ENCODE results near the gene KCTD11.

The KCTD11 gene

GRCh38 chr17:7351665-7352502 is at the start of gene KCTD11:
Gene KCTD11, plus strand, starts transcription at chr17:7352162.
- DNase-seq (ENCODE audit: low read depth in 1 of 2, low spot score in 1 of 2): peak; percentile 51 to 56

GRCh38 chr17:7304179-7304578 is 47.8 kb upstream of the KCTD11 start:
- no peak for DNase-seq (ENCODE audit: low read depth in 1 of 2, low spot score in 1 of 2)

GRCh38 chr17:7306911-7307685 is 44.9 kb upstream of the KCTD11 start, which contains the start of gene EIF5A:
Gene EIF5A, plus strand, starts transcription at chr17:7307628. Its CDS starts 2,008 bp downstream, at chr17:7309636.
- DNase-seq (ENCODE audit: low read depth in 1 of 2, low spot score in 1 of 2): peak; percentile 100

- DNase-seq (ENCODE audit: low read depth in 1 of 2, low spot score in 1 of 2): peak in 1 of 2 donors; percentile 36
Measured at GRCh38 chr17:7307686-7308624, 44.0 kb upstream of the KCTD11 start.

- peak; percentile 63 to 70 for DNase-seq (ENCODE audit: low read depth in 1 of 2, low spot score in 1 of 2)
Measured at GRCh38 chr17:7308625-7309433, 43.1 kb upstream of the KCTD11 start.

GRCh38 chr17:7309628-7310027 is 42.3 kb upstream of the KCTD11 start:
- DNase-seq (ENCODE audit: low read depth in 1 of 2, low spot score in 1 of 2): no peak

- DNase-seq (ENCODE audit: low read depth in 1 of 2, low spot score in 1 of 2): no peak
Measured at GRCh38 chr17:7311110-7311705, 40.8 kb upstream of the KCTD11 start.

- DNase-seq (ENCODE audit: low read depth in 1 of 2, low spot score in 1 of 2): no peak
Measured at GRCh38 chr17:7312432-7313087, 39.4 kb upstream of the KCTD11 start.

GRCh38 chr17:7313088-7313889 is 38.7 kb upstream of the KCTD11 start:
- DNase-seq (ENCODE audit: low read depth in 1 of 2, low spot score in 1 of 2): no peak

GRCh38 chr17:7313890-7314718 is 37.9 kb upstream of the KCTD11 start:
- no peak for DNase-seq (ENCODE audit: low read depth in 1 of 2, low spot score in 1 of 2)

GRCh38 chr17:7314719-7315569 is 37.0 kb upstream of the KCTD11 start, which contains the start of gene GPS2:
Gene GPS2, minus strand, starts transcription at chr17:7315360. Its CDS starts 308 bp downstream, at chr17:7315052.
- peak; percentile 75 to 91 for DNase-seq (ENCODE audit: low read depth in 1 of 2, low spot score in 1 of 2)

- no peak for DNase-seq (ENCODE audit: low read depth in 1 of 2, low spot score in 1 of 2)
Measured at GRCh38 chr17:7315570-7316235, 36.3 kb upstream of the KCTD11 start.

GRCh38 chr17:7317161-7317803 is 34.7 kb upstream of the KCTD11 start:
- no peak for DNase-seq (ENCODE audit: low read depth in 1 of 2, low spot score in 1 of 2)

- no peak for DNase-seq (ENCODE audit: low read depth in 1 of 2, low spot score in 1 of 2)
Measured at GRCh38 chr17:7318121-7318860, 33.7 kb upstream of the KCTD11 start.

- no peak for DNase-seq (ENCODE audit: low read depth in 1 of 2, low spot score in 1 of 2)
Measured at GRCh38 chr17:7321466-7321865, 30.5 kb upstream of the KCTD11 start.
